Right atrium auricular region (tissue), 2 donors: Measurements from ENCODE around the gene MORN4. TPM values are rescaled to one million over a fixed set of nuclear protein-coding genes. Genes with fewer than 3 reads are reported as not detected.

Source experiments
- DNase-seq: peaks from one replicate; pipeline ENCODE4 v3.0.0-alpha.2; 2019; ENCODE audit warnings: low spot score
- H3K27ac ChIP-seq, 2 donors: fragments of 200-600 bp; sonication (generic); 1 replicate in 1 of 2; 2 replicates in 1 of 2; pipeline ENCODE4 v1.5.1; 2016 to 2019
- H3K27me3 ChIP-seq, 2 donors: fragments of 200-600 bp; sonication (generic); one replicate each; pipeline versions ENCODE4 v1.5.1 to v1.6.0; 2017 to 2019
- H3K36me3 ChIP-seq: fragments of 200-600 bp; sonication (generic); one replicate; pipeline ENCODE4 v1.5.1; 2016
- H3K4me1 ChIP-seq, 2 donors: fragments of 200-600 bp; sonication (generic); one replicate each; pipeline versions ENCODE4 v1.5.1 to v1.6.0; 2017 to 2019
- H3K4me3 ChIP-seq, 2 donors: fragments of 200-600 bp; sonication (generic); 1 replicate in 1 of 2; 2 replicates in 1 of 2; pipeline ENCODE4 v1.5.1; 2017 to 2019; ENCODE audit warnings: mild to moderate bottlenecking in 1 of 2, moderate library complexity in 1 of 2
- H3K9me3 ChIP-seq, 2 donors: fragments of 200-600 bp; sonication (generic); one replicate each; pipeline ENCODE4 v1.5.1; 2019
- CTCF ChIP-seq, 2 donors: fragments of 200-600 bp; sonication (generic); IDR thresholded peaks; one replicate each; pipeline ENCODE4 v1.5.1; 2019; ENCODE audit warnings: antibody characterized with exemption in 2 of 2
- total RNA-seq, 2 donors: library from RNA; depleted of rRNA; stranded (reverse); fragments of >200 nt; gene quantifications; one replicate each; pipeline ENCODE4 v1.1.0, GENCODE V29; 2016

Gene MORN4
- total RNA-seq, 2 donors from 2014 or later, result 15.6 to 27.0 TPM

- H3K4me1 ChIP-seq, result peaks cover 0 to 29% of the 10 kb centered on the region in 2 donors
- DNase-seq, result no peak
Observed at GRCh38 chr10:97611473-97611872, 21.8 kb downstream of the MORN4 start.

GRCh38 chr10:97608991-97609561, 24.2 kb downstream of the MORN4 start:
- DNase-seq, result peak; percentile 73
- no peak for TF ChIP-seq CTCF (IDR thresholded peaks at IDR 0.05)
- Histone ChIP-seq H3K4me3 (no peak overlapping the region), H3K9me3 (no peaks in the 10 kb centered on the region), H3K27ac (peak overlapping the region; percentile 75 to 90), H3K4me1 (peaks cover 0 to 29% of the 10 kb centered on the region in 2 donors), H3K27me3 (no peaks in the 10 kb centered on the region), H3K36me3 (no peaks in the 10 kb centered on the region)

More at GRCh38 chr10:97611473-97611872, 21.8 kb downstream of the MORN4 start:
- TF ChIP-seq CTCF (IDR thresholded peaks at IDR 0.05), result no peak
- no peak overlapping the region for H3K4me3 ChIP-seq
- H3K27ac ChIP-seq, result peak overlapping the region; percentile 6 to 90
- H3K27me3 ChIP-seq, result no peaks in the 10 kb centered on the region
- no peaks in the 10 kb centered on the region for H3K36me3 ChIP-seq
- no peaks in the 10 kb centered on the region for H3K9me3 ChIP-seq

- H3K36me3 ChIP-seq, result no peaks in the 10 kb centered on the region
- H3K27ac ChIP-seq, result peak overlapping the region in 1 of 2 donors; percentile 90
- H3K4me1 ChIP-seq, result peaks cover 0 to 21% of the 10 kb centered on the region in 2 donors
- no peaks in the 10 kb centered on the region for H3K27me3 ChIP-seq
- H3K4me3 ChIP-seq, result no peak overlapping the region
- no peaks in the 10 kb centered on the region for H3K9me3 ChIP-seq
- no peak for TF ChIP-seq CTCF (IDR thresholded peaks at IDR 0.05)
- DNase-seq, result no peak
Observed at GRCh38 chr10:97607095-97607636, 26.1 kb downstream of the MORN4 start.

GRCh38 chr10:97601268-97602215, 31.8 kb downstream of the MORN4 start:
- Histone ChIP-seq H3K4me3 (no peak overlapping the region), H3K27ac (peak overlapping the region; percentile 67 to 80), H3K9me3 (no peaks in the 10 kb centered on the region), H3K27me3 (no peaks in the 10 kb centered on the region), H3K4me1 (peaks cover 0 to 22% of the 10 kb centered on the region in 2 donors), H3K36me3 (no peaks in the 10 kb centered on the region)
- no peak for TF ChIP-seq CTCF (IDR thresholded peaks at IDR 0.05)
- no peak for DNase-seq

GRCh38 chr10:97600616-97601015, 32.7 kb downstream of the MORN4 start:
- no peaks in the 10 kb centered on the region for H3K36me3 ChIP-seq
- no peak for TF ChIP-seq CTCF (IDR thresholded peaks at IDR 0.05)
- no peak for DNase-seq
- no peaks in the 10 kb centered on the region for H3K9me3 ChIP-seq
- no peak overlapping the region for H3K4me3 ChIP-seq
- peak overlapping the region; percentile 67 to 80 for H3K27ac ChIP-seq
- H3K27me3 ChIP-seq, result no peaks in the 10 kb centered on the region
- peaks cover 0 to 31% of the 10 kb centered on the region in 2 donors for H3K4me1 ChIP-seq
